ENCODE results near the gene PHKB.
"Not testable (repeated sequence)": the region's sequence is repeated elsewhere in the genome, so short reads cannot be mapped to it uniquely, and the experiment has no call there.

- TF ChIP-seq POLR2A (IDR thresholded peaks at IDR 0.05; ENCODE audit: low read depth, low read length); POLR2AphosphoS5 (IDR thresholded peaks at IDR 0.05; ENCODE audit: low read depth, low read length); TAF1 (IDR thresholded peaks at IDR 0.05; ENCODE audit: borderline replicate concordance, low read depth, low read length): not testable (repeated sequence)
These were observed 93.5 kb downstream of the PHKB start for GRCh38 chr16:47554587-47554986.

Data from GM12892 (cell line).